GM12878 (cell line): ENCODE results near the gene HSPBP1. TPM values are rescaled to one million over a fixed set of nuclear protein-coding genes. Genes with fewer than 3 reads are reported as not detected.
A peak's percentile ranks its signal among the peaks of the same experiment; 100 is the strongest.

Source experiments
- ATF7 ChIP-seq: fragments of 450-650 bp; IDR thresholded peaks from 2 replicates; pipeline ENCODE4 v1.6.1; 2016; ENCODE audit warnings: low read depth, mild to moderate bottlenecking
- BCL3 ChIP-seq: IDR thresholded peaks from 2 replicates; pipeline ENCODE4 v1.6.1; 2011; ENCODE audit warnings: borderline replicate concordance, low read depth, mild to moderate bottlenecking, moderate library complexity, low read length; ENCODE audit not compliant: insufficient read depth, poor library complexity, severe bottlenecking
- E4F1 ChIP-seq: fragments of 450-650 bp; IDR thresholded peaks from 2 replicates; pipeline ENCODE4 v1.6.1; 2018; ENCODE audit warnings: borderline replicate concordance, mild to moderate bottlenecking; ENCODE audit not compliant: partially characterized antibody
- FOXM1 ChIP-seq: IDR thresholded peaks from 2 replicates; pipeline ENCODE4 v1.6.1; 2012; ENCODE audit warnings: low read depth, mild to moderate bottlenecking, inconsistent platforms, low read length, moderate library complexity
- KDM1A ChIP-seq: fragments of 200-600 bp; sonication (generic); IDR thresholded peaks from 2 replicates; pipeline ENCODE4 v1.6.1; 2016; ENCODE audit warnings: borderline replicate concordance
- MLLT1 ChIP-seq: fragments of 450-650 bp; IDR thresholded peaks from 2 replicates; pipeline ENCODE4 v1.6.1; 2016; ENCODE audit warnings: mild to moderate bottlenecking
- MXI1 ChIP-seq: fragments of 150-350 bp; IDR thresholded peaks from 2 replicates; pipeline ENCODE4 v1.6.1; 2011; ENCODE audit warnings: low read depth, mild to moderate bottlenecking, inconsistent platforms, low read length, improper control_type of control experiment
- MYB ChIP-seq: fragments of 150-350 bp; IDR thresholded peaks from 2 replicates; pipeline ENCODE4 v1.6.1; 2014; ENCODE audit warnings: mild to moderate bottlenecking, low read depth, low read length, borderline replicate concordance
- PAX5 ChIP-seq: IDR thresholded peaks from 2 replicates; pipeline ENCODE4 v1.6.1; 2011; ENCODE audit warnings: low read depth, low read length, borderline replicate concordance
- SIX5 ChIP-seq: IDR thresholded peaks from 2 replicates; pipeline ENCODE4 v1.6.1; 2011; ENCODE audit warnings: mild to moderate bottlenecking, low read depth, low read length, moderate library complexity; ENCODE audit not compliant: severe bottlenecking
- ZNF274 ChIP-seq: IDR thresholded peaks from one replicate; pipeline ENCODE4 v1.8.0; 2011; ENCODE audit not compliant: insufficient read length, insufficient read depth
- polyA plus RNA-seq, 11 experiments: library from polyadenylated mRNA; depleted of rRNA in 4 of 11; unstranded in 6 of 11; stranded (reverse) in 5 of 11; fragments of >200 nt; fragmentation: Nextera tagmentation in 4 of 11; fragmentation: Illumina TruSeq in 1 of 11; extraction: Ambion mirVana in 4 of 11; extraction: Trizol in 1 of 11; gene quantifications; 1 replicate in 1 of 11; 2 replicates in 10 of 11; pipeline versions ENCODE4 v1.2.1 to v1.2.3, GENCODE V29; 2011 to 2016; ENCODE audit warnings: inconsistent platforms in 2 of 11, missing spikeins in 2 of 11, low read depth in 1 of 11
- total RNA-seq, 4 experiments: library from RNA; depleted of rRNA in 3 of 4; stranded (reverse); fragments of >200 nt in 3 of 4; fragmentation: Illumina TruSeq in 1 of 4; extraction: Trizol in 1 of 4; gene quantifications; 2 replicates each; pipeline versions ENCODE4 v1.2.1 to v1.2.3, GENCODE V29; 2013 to 2021
- TF ChIP-seq, protein P1 (sequence below): fragments of 450-650 bp; formaldehyde crosslinking; IDR thresholded peaks from 2 replicates; pipeline ENCODE4 v1.4.0; 2020; ENCODE audit warnings: mild to moderate bottlenecking, moderate library complexity
- TF ChIP-seq, protein P2 (sequence below): IDR thresholded peaks from 2 replicates; pipeline ENCODE4 v1.6.1; 2011; ENCODE audit warnings: borderline replicate concordance, low read depth, mild to moderate bottlenecking, moderate library complexity, mixed read lengths, low read length; ENCODE audit not compliant: insufficient read depth; ENCODE audit errors: extremely low read length
- TF ChIP-seq, protein P3 (sequence below): fragments of 150-350 bp; IDR thresholded peaks from 2 replicates; pipeline ENCODE4 v1.6.1; 2016; ENCODE audit warnings: low read depth, low read length

HSPBP1 gene
- total and polyA plus RNA-seq, 10 of the 15 experiments (the other 5 are each of a cell fraction or from before 2014, with no cell fraction given), result 0.18 to 83.3 (median 23.0) TPM

DNA sequence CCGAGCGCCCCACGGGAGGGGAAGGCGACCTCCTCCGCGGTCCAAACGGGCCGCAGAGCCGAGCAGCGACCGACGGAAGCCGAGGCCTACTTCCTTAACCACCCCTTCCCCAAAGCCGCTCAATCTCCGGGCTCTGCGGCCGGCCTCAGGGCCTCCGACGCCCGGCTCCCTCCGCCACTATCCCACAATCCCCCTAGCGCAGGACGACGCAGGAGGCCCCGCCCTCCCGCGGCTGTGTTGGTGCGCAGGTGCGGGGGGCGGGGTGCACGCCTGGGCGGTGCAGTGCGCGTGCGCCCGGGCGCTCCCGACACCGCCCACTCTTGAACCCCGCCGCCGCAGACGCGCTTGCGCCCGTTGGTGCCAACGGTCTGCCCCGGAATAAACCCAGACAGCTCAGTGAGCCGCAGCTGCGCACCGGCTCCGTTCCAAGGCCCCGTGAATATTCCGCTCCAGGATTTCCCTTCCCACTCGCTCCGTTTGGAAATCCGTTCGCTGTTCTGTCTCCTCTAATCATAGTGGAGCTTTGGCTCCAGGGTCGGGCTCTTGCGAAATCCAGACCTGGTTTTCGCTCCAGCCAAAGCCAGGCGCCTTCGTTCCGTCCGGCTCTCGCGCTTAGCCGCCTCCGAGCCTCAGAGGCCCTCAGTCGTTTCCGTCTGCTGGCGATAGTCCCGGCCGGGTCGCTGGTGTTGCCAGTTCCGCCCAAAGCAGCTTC lies 20.9 kb downstream of the HSPBP1 start, which contains the start of gene PPP6R1 (continued):
- TF ChIP-seq, protein P1, sequence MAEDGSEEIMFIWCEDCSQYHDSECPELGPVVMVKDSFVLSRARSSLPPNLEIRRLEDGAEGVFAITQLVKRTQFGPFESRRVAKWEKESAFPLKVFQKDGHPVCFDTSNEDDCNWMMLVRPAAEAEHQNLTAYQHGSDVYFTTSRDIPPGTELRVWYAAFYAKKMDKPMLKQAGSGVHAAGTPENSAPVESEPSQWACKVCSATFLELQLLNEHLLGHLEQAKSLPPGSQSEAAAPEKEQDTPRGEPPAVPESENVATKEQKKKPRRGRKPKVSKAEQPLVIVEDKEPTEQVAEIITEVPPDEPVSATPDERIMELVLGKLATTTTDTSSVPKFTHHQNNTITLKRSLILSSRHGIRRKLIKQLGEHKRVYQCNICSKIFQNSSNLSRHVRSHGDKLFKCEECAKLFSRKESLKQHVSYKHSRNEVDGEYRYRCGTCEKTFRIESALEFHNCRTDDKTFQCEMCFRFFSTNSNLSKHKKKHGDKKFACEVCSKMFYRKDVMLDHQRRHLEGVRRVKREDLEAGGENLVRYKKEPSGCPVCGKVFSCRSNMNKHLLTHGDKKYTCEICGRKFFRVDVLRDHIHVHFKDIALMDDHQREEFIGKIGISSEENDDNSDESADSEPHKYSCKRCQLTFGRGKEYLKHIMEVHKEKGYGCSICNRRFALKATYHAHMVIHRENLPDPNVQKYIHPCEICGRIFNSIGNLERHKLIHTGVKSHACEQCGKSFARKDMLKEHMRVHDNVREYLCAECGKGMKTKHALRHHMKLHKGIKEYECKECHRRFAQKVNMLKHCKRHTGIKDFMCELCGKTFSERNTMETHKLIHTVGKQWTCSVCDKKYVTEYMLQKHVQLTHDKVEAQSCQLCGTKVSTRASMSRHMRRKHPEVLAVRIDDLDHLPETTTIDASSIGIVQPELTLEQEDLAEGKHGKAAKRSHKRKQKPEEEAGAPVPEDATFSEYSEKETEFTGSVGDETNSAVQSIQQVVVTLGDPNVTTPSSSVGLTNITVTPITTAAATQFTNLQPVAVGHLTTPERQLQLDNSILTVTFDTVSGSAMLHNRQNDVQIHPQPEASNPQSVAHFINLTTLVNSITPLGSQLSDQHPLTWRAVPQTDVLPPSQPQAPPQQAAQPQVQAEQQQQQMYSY (CRISPR knock-in tag), result no peak
- TF ChIP-seq MXI1 (peak; percentile 68), SIX5 (peak; percentile 4), E4F1 (peak; percentile 77), BCL3 (no peak), KDM1A (no peak), MLLT1 (peak; percentile 74; the same call in 1 of the 2 replicates), MYB (peak; percentile 47; the same call in 1 of the 2 replicates), PAX5 (peak; percentile 65; the same call in 1 of the 2 replicates), ZNF274 (no peak), ATF7 (peak; percentile 61; the same call in 1 of the 2 replicates), FOXM1 (peak; percentile 85)
- TF ChIP-seq, protein P2, sequence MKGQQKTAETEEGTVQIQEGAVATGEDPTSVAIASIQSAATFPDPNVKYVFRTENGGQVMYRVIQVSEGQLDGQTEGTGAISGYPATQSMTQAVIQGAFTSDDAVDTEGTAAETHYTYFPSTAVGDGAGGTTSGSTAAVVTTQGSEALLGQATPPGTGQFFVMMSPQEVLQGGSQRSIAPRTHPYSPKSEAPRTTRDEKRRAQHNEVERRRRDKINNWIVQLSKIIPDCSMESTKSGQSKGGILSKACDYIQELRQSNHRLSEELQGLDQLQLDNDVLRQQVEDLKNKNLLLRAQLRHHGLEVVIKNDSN, result no peak
- TF ChIP-seq, protein P3, sequence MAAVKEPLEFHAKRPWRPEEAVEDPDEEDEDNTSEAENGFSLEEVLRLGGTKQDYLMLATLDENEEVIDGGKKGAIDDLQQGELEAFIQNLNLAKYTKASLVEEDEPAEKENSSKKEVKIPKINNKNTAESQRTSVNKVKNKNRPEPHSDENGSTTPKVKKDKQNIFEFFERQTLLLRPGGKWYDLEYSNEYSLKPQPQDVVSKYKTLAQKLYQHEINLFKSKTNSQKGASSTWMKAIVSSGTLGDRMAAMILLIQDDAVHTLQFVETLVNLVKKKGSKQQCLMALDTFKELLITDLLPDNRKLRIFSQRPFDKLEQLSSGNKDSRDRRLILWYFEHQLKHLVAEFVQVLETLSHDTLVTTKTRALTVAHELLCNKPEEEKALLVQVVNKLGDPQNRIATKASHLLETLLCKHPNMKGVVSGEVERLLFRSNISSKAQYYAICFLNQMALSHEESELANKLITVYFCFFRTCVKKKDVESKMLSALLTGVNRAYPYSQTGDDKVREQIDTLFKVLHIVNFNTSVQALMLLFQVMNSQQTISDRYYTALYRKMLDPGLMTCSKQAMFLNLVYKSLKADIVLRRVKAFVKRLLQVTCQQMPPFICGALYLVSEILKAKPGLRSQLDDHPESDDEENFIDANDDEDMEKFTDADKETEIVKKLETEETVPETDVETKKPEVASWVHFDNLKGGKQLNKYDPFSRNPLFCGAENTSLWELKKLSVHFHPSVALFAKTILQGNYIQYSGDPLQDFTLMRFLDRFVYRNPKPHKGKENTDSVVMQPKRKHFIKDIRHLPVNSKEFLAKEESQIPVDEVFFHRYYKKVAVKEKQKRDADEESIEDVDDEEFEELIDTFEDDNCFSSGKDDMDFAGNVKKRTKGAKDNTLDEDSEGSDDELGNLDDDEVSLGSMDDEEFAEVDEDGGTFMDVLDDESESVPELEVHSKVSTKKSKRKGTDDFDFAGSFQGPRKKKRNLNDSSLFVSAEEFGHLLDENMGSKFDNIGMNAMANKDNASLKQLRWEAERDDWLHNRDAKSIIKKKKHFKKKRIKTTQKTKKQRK, result no peak; the same call in 1 of the 2 replicates
